Measurements from ENCODE around the gene RASL12.
"Not testable (repeated sequence)": the region's sequence is repeated elsewhere in the genome, so short reads cannot be mapped to it uniquely, and the experiment has no call there.

Gene RASL12

DNA sequence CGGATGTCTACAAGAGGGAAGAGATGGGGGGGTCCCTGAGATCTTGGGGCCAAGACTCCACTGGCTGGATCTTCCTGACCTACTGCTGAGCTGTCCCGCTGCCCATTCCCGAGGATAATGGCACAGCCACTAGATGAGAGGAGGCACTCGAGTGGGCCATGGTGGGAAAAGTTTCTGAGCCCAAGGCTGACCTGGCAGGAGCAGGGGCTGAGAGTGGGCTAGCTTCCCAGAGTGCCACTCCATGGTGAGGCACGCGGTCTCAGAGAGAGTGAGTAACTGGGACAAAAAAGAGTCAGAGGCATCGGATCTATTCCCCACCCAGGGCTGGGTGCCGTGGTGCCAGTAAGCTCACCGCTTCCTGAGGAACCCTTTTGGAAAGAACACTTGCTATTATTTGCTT, 11.7 kb downstream of the RASL12 start:
- DNase-seq (ENCODE audit: low read depth) = no peak

DNA sequence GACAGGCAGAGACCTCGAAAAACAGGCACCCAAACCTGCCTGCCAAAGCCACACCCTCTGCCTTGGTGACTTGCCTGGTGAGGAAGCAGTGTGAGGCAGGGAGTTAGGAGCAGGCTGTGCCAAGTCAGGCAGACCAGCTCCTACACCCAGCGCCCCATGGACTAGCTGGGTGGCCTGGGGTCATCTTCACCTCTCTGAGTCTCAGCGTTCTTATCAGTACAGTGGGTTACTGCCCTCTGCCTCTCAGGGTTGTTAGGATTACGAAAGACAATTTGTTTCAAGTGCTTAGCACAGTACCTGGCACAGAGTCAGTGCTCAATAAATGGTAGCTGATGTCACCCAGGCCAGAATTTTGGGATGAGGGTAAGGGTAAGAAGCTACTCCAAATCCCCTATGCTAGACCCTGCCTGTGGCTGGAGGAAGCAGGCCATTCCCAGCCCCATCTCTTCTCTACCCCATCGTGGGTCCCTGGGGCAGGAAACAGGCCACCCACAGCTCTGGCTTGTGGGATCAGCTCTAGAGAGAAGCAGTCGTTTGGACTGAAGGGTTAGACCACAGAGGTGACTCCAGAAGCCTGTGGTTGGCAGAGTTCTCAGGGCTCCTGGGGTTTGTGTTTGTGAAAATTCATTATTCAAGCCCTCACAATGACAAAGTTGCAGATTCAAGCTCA, 12.5 kb downstream of the RASL12 start:
- DNase-seq (ENCODE audit: low read depth) = no peak

DNA sequence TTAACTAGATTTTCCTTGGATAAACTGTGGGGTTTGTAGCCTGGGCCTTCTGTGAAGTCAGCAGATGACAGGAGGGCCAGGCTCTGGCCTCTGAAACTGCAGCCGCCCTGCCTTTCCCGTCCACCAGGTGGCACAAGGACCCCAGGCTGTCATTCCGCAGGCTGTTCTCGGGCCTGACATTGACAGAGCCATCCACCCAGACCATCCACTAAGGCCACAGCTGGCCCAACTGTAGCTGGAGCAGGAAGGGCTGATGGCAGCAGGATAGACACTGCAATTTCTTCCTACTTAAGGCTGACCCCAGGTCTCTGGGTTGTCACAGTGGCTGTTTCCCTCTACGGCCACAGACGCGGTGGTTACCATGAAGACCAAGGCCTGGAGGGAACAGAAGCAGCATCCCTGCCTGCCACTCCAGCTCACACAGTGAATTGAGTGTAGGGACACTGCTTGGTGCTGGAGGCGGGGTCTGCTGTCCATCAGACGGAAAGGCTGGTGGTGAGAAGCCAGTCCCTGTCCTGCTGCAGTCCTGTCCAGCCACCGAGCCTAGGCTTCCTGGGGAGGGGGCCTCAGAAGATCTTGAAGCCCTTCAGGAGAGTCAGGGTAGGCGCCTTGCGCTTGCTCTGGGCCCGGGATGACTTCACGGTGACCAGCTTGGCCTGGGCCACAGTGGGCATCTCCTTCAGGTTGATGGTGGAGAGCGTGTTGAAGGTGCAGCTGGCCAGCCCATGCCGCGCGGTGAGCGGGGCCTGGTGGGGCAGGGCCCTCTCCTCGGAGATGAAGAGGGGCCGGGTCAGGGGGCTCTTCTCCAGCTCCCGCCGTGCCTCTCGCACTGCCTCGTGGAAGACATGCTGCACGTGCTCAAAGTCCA, 13.2 kb downstream of the RASL12 start:
- no peak for DNase-seq (ENCODE audit: low read depth)

DNA sequence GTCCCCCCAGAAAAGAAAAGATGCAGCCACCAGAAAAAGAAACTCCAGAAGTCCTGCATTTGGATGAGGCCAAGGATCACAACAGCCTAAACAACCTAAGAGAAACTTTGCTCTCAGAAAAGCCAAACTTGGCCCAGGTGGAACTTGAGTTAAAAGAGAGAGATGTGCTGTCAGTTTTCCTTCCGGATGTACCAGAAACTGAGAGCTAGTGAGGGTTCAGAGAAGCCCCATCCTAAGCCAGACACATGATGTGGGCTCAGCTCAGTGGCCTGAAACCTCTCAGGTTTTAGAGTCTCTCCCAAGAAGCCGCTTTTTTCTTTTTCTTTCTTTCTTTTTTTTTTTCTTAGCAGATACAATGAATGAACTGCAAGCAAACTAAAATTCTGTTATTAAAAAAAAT, 14.8 kb downstream of the RASL12 start:
- no peak for DNase-seq (ENCODE audit: low read depth)

DNA sequence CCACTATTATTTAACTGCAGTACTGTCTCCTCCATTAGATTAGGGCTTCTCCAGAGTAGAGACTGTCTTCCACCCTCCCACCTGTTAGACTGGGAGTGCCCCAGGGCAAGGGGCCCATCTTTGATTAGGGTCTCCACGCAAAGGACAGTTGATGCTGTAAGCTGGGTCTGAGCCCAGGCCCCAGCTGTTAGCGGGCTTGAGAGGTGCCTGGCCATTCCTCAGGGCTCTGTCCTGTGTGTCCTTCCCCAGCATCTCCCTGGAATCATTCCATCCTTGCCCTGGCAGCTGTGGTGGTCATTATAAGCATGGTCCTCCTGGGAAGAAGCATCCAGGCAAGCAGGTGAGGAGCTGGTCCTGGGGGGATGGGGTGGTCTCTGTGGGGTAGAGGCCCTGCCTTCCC, 16.5 kb downstream of the RASL12 start:
- DNase-seq (ENCODE audit: low read depth) = no peak

DNA sequence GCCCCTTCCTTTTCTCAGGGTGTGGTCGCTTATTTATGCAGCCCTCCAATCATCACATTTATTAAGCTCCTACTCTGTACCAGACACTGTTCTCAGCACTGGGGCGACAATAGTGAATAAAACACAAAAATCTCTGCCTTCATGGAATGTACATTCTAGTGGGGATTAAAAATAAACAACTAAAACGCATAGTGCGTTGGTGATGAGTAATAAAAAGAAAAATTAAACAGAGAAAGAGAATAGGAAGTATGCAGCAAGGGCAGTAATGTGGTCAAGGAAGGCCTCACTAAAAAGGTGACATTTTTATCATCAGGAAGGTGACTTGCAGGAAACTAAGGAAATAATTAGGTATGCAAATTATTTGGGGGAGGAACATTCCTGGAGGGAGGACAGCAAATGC, 17.5 kb downstream of the RASL12 start:
- no peak for DNase-seq (ENCODE audit: low read depth)

DNA sequence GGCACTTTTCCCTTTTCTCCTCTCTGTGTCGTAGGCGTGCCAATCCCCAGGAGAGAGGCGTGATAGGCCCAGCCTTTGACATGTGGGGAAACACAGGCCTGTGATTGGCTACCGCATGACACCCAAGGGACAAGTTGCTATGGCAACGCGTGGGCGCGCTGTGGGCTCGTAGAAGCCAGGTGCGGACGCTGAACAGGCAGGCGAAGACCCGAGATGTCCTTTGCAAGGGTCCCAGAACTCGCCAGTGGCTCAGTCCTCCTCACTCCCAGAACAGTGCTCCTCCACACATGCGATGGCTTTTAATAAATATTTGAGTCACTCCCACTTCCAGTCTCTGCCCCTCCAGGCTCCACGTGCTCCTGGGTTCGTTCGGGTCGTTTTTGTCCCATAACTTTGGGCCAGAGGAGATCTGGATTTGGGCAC, 18.4 kb downstream of the RASL12 start:
- DNase-seq (ENCODE audit: low read depth) = peak; percentile 61

DNA sequence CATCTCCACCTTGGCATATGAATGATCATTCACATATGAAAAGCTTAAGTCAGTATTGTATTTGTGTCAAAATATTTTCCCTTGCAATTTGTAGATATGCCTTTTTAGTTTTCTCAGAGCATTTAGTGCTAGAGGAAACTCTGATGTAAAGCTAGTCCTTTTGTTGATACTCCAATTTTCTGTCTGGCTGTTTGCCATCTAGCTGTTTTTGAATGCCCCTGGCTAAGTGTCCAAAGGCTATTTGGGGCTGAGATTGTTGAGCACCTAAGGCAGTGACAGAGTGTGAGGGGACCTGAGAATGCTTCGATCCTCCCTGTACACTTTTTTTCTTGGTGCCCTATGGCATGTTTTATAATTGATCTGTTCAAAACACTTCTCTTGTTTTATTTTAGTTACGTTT, 19.6 kb downstream of the RASL12 start:
- no peak for DNase-seq (ENCODE audit: low read depth)

DNA sequence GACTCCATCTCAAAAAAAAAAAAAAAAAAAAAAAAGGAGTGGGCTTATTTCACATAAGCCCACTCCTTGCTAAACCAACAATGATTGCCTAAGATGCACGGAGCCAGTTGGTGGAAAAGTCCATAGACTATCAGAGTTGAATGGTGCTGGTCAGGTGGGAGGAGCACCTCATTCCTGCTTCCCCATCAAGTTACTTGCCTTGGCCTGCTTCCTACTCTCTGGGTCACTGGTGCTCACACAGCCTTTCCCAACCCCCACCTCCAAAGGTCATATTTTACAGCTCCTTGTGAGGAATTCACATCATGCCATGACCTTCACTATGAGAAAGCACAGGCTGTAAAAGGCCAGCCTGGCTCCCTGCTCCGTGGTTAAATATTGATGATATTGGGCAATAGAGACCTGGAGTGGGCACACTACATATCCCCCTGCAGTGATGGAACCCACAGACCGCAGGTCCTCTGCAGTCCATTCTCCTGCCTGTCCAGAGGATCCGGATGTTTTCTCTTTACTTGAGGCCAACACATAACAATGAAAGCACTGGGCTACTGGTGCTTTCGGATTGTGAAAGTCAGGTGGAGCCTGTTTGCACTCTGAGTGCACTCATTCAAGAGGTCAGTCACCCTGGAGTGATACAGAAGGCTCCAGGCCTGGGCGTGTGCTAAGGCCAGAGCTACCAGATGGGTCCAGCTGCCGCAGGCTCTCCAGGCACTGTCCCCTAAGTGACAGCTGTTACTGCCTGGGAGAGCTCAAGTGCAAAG, 22.9 kb downstream of the RASL12 start, which contains the start of gene SLC51B:
SLC51B (plus strand) TSS at position 664 of the 758 bp plus-strand sequence. CDS start 4,618 bp downstream, outside the sequence.
- DNase-seq (ENCODE audit: low read depth) = no peak

DNA sequence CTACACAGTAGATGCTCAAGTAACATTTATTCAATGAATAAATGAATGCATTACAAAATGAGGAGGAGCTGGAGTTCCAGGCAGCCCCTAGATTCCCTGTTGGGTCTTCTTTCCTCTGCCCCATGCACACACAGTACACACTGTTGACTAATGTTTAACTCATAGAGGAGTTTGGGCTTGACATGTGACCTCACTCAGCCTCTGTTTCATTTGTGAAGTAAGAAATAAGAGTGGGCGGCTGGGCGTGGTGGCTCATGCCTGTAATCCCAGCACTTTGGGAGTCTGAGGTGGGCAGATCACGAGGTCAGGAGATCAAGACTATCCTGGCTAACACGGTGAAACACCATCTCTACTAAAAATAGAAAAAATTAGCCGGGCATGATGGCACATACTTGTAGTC, 23.6 kb downstream of the RASL12 start:
- DNase-seq (ENCODE audit: low read depth) = not testable (repeated sequence)

DNA sequence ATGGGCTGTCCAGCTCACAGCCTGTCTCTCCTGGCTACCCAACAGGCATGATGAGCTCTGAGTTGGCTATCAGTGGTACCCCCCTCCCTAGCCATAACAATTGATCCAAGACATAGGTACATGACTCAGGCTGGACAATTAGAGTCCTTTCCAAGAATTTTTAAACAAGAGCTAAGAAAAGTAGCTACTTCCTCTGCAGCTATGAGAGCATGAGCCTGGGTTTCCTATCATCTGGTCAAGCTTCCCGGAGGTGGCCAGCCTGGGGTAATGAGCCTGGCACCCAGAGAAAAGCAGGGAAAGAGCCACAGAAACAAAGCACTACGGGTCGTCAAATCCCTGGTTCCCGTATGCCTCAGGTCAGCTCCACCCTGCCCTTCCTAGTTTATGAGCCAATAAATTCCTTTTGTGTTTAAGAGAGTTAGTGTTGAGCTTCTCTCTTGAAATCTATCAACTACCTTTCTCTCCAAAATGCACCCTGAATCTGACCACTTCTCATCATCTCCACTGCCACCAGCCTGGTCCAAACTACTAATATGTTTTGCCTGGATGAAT, 24.9 kb downstream of the RASL12 start:
- no peak for DNase-seq (ENCODE audit: low read depth)

DNA sequence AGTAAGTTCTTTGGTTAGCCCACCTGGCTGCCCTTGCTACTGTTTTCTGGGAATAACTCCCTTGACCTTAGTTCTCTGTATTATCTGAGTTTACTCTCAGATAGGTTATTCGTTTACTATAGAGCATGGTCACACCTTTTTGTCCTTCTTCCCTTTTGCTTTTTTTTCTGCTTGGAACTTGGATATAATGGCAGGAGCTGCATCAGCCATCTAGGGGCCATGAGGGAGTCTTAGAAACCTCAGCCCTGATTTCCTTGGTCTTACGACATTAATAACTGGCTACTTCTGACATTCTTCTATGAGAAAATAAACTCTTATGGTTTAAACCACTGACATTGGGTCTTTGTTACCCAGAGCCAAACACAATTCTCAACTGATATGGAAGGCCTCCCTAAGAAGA, 26.0 kb downstream of the RASL12 start:
- no peak for DNase-seq (ENCODE audit: low read depth)

DNA sequence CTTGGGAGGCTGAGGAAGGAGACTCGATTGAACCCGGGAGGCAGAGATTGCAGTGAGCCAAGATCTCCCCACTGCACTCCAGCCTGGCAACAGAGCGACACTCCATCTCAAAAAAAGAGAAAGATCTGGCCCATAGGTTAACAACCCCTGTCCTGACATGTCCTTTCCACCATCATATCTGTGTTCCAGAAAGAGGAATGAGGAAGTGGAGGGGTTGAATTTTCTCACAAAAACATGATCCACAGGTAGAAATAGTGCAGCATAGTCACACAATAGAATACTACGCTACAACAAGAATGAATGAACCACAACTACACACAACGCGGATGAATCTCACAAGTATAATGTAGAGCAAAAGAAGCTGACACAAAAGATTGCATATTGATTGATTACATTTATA, 27.3 kb downstream of the RASL12 start:
- no peak for DNase-seq (ENCODE audit: low read depth)

DNA sequence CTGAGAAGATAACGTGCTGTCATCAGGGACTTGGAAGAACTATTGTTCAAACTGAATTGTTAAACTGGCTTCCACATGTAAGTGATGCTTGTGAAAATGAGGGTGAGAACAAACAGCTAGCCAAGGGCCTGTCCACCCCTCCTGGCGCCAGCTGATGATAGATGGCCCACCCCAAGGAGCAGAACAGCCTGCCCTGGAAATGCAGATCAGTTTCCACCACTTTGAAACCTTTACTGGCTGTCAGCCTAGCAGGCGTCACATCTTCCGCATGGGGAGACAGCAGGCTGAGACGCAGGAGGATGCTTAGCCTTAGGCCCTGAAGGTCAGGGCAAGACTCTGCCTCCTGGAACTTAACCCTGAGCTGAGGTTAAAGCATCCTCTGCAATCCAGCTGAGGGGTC, 29.0 kb downstream of the RASL12 start:
- no peak for DNase-seq (ENCODE audit: low read depth)

DNA sequence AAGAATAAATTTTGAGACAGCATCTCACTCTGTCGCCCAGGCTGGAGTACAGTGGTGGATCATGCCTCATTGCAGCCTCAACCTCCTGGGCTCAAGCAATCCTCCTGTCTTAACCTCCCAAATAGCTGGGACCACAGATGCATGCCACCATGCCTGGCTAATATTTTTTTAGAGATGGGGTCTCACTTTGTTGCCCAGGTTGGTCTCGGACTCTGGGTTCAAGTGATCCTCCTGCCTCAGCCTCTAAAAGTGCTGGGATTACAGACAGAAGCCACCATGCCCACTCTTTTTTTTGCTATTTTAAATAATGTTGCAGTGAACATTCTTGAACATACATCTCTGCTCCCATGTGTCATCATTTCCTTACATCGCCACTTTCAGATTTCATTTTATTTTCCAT, 29.4 kb downstream of the RASL12 start:
- DNase-seq (ENCODE audit: low read depth) = no peak

DNA sequence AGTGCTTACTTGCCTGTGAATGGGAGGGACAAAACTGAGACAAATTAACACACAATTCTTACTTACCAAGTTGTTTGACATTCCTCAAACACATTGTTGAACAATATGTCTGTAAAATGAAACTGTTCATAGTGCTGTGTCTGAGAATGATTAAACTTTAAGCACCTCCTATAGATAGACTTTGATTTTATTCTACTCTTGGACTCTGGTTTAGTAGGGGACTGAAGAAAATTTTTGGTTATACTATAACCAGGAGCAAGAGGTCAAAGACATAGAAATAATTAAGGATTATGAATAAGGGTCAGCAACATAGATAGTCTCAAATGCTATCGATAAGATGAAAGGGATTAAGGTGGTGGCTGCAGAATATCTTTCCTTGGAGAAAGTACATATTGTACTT, 30.5 kb downstream of the RASL12 start:
- no peak for DNase-seq (ENCODE audit: low read depth)

DNA sequence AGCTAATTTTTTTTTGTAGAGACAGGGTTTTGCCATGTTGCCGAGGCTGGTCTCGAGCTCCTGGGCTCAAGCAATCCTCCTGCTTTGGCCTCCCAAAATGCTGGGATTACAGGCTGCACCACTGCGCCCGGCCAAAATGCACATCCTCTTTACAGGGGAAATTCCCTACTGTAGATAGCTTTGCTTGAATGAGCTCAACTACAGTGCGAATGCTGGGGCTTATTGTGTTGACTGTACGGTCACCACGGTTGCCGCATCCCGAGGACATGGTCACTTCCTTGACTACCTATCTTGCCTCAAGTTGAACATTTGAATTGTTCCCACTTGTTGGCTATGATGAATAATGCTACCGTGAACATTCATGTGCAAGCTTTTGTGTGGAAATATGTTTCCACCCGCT, 33.1 kb downstream of the RASL12 start:
- no peak for DNase-seq (ENCODE audit: low read depth)

DNA sequence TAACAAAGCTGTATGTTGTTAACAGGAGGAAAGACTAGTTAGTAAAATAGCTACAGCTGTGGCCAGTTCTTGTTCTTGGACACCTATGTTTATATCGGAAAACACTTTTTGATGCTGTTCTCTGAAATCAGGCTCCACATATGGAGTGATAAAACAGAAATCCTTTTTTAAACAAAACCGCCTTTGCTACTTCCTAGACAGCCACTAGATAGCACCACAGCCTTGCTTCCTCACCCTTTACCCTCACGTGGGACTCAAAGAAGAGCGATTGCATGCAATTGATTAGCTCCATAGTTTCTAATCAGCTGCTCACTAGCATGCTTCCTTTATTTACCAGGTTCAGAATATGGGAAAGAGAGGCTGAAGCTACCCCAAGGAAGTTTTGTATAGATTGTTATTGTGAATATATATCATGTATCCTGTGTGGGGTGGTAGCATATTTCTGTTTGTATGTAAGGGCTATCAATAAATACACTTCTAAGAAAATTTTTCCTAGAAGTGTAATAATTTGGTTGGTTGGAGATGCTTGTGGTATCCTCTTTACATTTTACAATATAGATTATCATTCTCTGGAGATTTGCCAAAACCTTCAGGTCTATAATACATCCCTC, 34.0 kb downstream of the RASL12 start:
- DNase-seq (ENCODE audit: low read depth) = no peak

DNA sequence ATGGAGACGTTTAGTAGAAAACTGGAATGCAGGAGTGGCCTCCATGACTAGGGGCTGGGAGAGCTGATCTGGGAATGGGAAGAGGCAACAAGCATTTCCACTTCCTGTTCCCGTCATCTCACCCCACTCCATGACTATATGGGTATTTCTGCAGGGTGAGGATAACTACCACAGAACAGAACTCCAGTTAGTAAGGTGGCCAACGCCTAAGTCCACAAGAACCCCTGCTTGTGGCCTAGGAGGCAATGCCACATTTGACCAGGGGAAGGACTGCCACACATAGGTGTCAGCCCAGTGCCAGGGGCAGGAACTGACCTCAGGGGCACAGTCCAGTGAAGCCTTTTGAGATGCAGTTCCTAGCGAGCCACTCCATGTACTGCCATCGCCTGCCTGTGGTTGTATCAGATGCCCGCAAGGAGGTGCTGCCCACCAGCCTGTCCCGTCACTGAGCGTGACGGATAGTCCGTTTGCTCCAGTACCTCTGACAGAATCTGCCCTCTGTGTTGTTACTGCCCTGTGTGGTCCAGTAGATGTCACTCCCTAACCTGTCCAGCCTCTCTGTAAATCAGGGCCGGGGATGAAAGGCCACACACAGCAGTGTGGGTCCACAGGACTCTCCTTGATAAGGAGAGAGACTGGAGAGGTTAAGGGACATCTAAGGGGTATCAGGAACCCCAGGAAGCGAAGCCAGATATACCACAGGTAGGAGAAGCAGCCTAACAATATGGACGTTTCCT, 34.8 kb downstream of the RASL12 start:
- DNase-seq (ENCODE audit: low read depth) = no peak

DNA sequence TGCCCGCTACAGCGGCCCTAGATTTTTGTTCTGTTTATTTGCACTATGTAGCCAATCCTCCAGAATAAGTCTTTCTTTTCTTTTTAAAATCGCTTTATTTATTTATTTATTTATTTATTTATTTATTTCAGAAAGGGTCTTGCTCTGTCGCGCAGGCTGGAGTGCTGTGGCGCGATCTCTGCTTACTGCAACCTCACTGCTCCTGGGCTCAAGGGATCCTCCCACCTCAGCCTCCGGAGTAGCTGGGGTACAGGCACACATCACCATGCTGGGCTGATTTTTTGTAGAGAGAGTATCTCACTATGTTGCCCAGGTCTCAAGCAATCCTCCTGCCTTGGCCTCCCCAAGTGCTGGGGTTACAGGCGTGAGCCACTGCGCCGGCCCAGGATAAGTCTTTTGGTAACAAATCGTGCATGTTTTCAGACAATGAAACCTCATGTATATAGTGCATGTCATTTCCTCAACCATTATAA, 38.0 kb downstream of the RASL12 start:
- DNase-seq (ENCODE audit: low read depth) = no peak
